ENCODE measurements around the gene ZCCHC24. TPM values are rescaled to one million over a fixed set of nuclear protein-coding genes. Genes with fewer than 3 reads are reported as not detected.
A peak's percentile ranks its signal among the peaks of the same experiment; 100 is the strongest.

ZCCHC24 gene
- total and polyA plus RNA-seq, 12 donors: 5.8 to 49.0 (median 24.8) TPM

DNA sequence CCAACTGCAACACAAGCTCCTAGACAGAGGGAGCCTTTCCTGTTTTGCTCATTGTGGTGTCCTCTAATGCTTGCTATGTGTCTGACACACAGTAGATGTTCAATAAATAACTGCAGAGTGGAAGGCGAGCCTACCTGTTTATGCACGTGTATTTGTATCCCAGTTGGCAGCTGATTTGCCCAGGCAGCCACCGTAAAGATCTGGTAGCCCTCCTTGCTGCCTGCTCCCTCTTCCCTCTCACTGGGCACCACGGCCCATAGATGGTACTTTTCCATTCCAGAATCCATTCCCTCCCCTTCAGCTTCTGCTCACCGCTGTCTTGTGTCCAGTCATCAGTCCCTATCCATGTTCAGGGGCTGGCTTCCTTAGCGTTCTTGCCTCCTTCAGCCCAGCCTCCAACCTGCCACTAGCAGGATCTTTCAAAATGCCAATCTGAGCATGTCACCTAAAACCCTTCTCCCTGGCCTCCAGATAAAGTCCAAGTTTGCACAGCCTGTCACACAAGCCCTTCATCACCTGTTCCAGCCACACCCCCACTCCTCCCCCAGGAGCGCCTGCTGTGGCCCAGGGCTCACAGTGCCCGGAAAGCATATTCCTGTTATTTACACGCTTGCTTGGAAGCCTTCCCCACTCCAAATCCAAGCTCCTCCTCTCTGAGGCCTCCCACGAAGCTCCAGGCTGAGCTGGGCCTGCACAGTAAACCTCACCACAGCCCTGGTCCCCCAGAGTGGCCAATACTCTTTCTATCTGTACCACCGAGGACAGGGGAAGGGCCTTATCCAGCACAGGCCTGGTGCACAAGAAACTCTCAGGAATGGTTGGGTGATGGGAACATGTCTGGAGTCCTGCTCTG lies 21.0 kb downstream of the ZCCHC24 start:
- TF ChIP-seq, protein P1, sequence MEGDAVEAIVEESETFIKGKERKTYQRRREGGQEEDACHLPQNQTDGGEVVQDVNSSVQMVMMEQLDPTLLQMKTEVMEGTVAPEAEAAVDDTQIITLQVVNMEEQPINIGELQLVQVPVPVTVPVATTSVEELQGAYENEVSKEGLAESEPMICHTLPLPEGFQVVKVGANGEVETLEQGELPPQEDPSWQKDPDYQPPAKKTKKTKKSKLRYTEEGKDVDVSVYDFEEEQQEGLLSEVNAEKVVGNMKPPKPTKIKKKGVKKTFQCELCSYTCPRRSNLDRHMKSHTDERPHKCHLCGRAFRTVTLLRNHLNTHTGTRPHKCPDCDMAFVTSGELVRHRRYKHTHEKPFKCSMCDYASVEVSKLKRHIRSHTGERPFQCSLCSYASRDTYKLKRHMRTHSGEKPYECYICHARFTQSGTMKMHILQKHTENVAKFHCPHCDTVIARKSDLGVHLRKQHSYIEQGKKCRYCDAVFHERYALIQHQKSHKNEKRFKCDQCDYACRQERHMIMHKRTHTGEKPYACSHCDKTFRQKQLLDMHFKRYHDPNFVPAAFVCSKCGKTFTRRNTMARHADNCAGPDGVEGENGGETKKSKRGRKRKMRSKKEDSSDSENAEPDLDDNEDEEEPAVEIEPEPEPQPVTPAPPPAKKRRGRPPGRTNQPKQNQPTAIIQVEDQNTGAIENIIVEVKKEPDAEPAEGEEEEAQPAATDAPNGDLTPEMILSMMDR (IDR thresholded peaks at IDR 0.05): no peak
- no peak for TF ChIP-seq POLR2A (IDR thresholded peaks at IDR 0.05)
- Histone ChIP-seq H3K9me3 (replicated peaks in 1 of 3) (no peaks in the 10 kb centered on the region), H3K27me3 (no peaks in the 10 kb centered on the region), H3K36me3 (replicated peaks in 1 of 2) (peaks cover 0 to 11% of the 10 kb centered on the region in 2 donors), H3K4me3 (no peak overlapping the region), H3K4me1 (replicated peaks in 1 of 2) (peaks cover 0 to 42% of the 10 kb centered on the region in 2 donors), H3K27ac (peak overlapping the region in 2 of 5 donors; percentile 34 to 62)
- WGBS, 4 donors: 80 to 84% (median 81%) methylated on average over 10 to 11 of the region's 11 CpGs
- intact Hi-C loops (cut with DNase I): no loop called here
- no peak for DNase-seq

DNA sequence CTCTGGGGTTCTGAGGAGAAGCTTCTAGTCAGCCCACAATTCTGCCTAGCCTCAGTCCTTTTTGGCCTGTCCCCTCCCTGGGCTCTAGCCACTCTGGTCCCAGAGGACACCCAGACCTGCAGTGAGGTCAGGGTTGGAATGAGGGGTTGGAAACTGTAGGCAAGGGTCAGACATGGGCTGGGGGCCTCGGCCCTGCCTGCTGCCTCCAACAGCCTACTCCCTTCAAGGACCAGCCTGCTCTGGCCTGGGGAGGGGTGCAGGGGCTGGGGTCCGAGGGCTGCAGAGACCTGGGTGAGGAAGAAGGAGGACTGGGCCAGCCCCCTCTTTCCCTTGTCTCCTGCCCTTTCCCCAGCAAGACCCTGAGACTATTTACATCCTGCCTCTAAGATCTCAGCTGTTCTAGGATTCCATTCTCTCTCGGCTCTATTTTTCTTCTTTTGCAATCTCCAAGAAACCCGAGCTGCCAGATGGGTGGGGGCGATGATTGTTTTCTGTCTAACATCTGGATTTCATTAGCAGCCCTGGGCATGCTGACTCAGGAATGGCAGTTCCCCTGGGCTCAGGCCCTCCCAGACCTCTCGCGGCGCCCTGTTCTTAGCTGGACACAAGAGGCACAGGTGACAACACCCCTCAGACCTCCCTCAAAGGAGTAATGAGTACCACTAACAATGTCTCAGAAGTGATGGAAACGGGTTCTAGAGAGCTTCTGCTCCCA lies 23.1 kb downstream of the ZCCHC24 start:
- no peak overlapping the region for H3K4me3 ChIP-seq
- H3K36me3 ChIP-seq (replicated peaks in 1 of 2): peaks cover 0 to 11% of the 10 kb centered on the region in 2 donors
- H3K27me3 ChIP-seq: no peaks in the 10 kb centered on the region
- no peak for DNase-seq
- H3K9me3 ChIP-seq (replicated peaks in 1 of 3): no peaks in the 10 kb centered on the region
- TF ChIP-seq, protein P1 (IDR thresholded peaks at IDR 0.05): no peak
- TF ChIP-seq POLR2A (IDR thresholded peaks at IDR 0.05): no peak
- peak overlapping the region in 2 of 5 donors; percentile 44 to 80 for H3K27ac ChIP-seq
- WGBS, 4 donors: 60 to 74% (median 64%) methylated on average over 9 of the region's 9 CpGs
- H3K4me1 ChIP-seq (replicated peaks in 1 of 2): peaks cover 0 to 60% of the 10 kb centered on the region in 2 donors
- intact Hi-C loops (cut with DNase I): no loop called here

DNA sequence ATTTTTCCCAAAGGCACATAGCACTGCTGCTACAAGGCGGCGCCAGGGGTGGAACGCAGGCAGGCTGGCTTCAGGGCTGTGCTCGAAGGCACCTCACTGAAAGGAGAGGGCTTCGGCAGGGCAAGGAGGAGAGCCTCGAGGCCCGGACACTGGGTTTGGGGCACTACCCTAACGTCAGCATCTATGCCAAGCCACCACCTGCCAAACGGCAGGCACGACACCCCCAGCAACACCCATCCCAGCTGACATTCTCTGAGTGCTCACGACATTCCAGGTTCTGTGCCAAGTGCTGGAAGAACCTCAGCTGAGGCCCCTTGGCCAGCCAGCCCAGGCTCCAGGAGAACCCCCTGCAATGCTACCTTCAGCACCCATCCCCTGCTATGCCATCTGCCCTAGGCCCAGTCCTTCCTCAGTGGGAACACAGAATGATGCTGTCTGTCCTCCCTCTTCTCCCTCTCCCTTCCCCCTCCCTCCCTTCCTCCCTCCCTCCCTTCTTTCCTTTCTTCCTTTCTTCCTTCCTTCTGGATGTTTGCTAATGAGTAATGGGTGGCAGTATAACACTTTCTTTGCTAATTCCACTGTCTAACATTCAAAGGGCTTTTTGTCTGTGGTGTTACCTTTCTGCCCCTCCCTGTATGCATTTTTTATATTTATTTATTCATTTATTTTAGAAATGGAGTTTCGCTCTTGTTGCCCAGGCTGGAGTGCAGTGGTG lies 24.3 kb downstream of the ZCCHC24 start:
- Histone ChIP-seq H3K27me3 (no peaks in the 10 kb centered on the region), H3K4me1 (replicated peaks in 1 of 2) (peaks cover 0 to 67% of the 10 kb centered on the region in 2 donors), H3K9me3 (replicated peaks in 1 of 3) (no peaks in the 10 kb centered on the region), H3K27ac (peak overlapping the region in 2 of 5 donors; percentile 44 to 49), H3K36me3 (replicated peaks in 1 of 2) (peaks cover 0 to 11% of the 10 kb centered on the region in 2 donors), H3K4me3 (no peak overlapping the region)
- DNase-seq: no peak
- intact Hi-C loops (cut with DNase I): no loop called here
- WGBS, 4 donors: 73 to 85% (median 77%) methylated on average over 6 to 12 of the region's 12 CpGs
- no peak for TF ChIP-seq POLR2A (IDR thresholded peaks at IDR 0.05)
- TF ChIP-seq, protein P1 (IDR thresholded peaks at IDR 0.05): no peak
